GM21526 (cell line): ENCODE results near the gene CPT1B.
"Not testable (repeated sequence)": the region's sequence is repeated elsewhere in the genome, so short reads cannot be mapped to it uniquely, and the experiment has no call there.

Experiments used
- ATAC-seq: cut with Tn5 transposase; IDR thresholded peaks from one replicate; pipeline ENCODE4 v1.9.1; 2021; ENCODE audit warnings: moderate library complexity; ENCODE audit not compliant: unreplicated experiment, low FRiP score

Gene CPT1B

GRCh38 chr22:50548040-50548920 is 29.9 kb downstream of the CPT1B start:
- no peak for ATAC-seq

- ATAC-seq = no peak
These were observed 30.8 kb downstream of the CPT1B start for GRCh38 chr22:50547263-50547985.

- no peak for ATAC-seq
These were observed 31.6 kb downstream of the CPT1B start for GRCh38 chr22:50546326-50547262.

- no peak for ATAC-seq
These were observed 32.5 kb downstream of the CPT1B start, which contains the start of gene KLHDC7B for GRCh38 chr22:50545522-50546325. Gene KLHDC7B (plus strand): TSS chr22:50545899. CDS start chr22:50546244, 345 bp downstream.

- no peak for ATAC-seq
These were observed 33.4 kb downstream of the CPT1B start for GRCh38 chr22:50544746-50545253.

GRCh38 chr22:50544078-50544745 is 34.0 kb downstream of the CPT1B start:
- no peak for ATAC-seq

- no peak for ATAC-seq
These were observed 35.8 kb downstream of the CPT1B start for GRCh38 chr22:50542416-50542927.

- ATAC-seq = not testable (repeated sequence)
These were observed 36.6 kb downstream of the CPT1B start for GRCh38 chr22:50541667-50542026.

- no peak for ATAC-seq
These were observed 37.8 kb downstream of the CPT1B start for GRCh38 chr22:50540381-50540780.

GRCh38 chr22:50537765-50538164 is 40.5 kb downstream of the CPT1B start:
- ATAC-seq = no peak

- no peak for ATAC-seq
These were observed 42.0 kb downstream of the CPT1B start for GRCh38 chr22:50536226-50536625.

GRCh38 chr22:50535113-50535512 is 43.1 kb downstream of the CPT1B start:
- ATAC-seq = no peak

GRCh38 chr22:50533856-50534711 is 44.1 kb downstream of the CPT1B start:
- not testable (repeated sequence) for ATAC-seq

GRCh38 chr22:50532824-50533796 is 45.1 kb downstream of the CPT1B start:
- ATAC-seq = no peak

GRCh38 chr22:50531962-50532674 is 46.1 kb downstream of the CPT1B start:
- no peak for ATAC-seq

- ATAC-seq = no peak
These were observed 46.7 kb downstream of the CPT1B start for GRCh38 chr22:50531546-50531961.
